Thyroid gland (tissue), 4 donors: ENCODE data around the gene MARVELD1. TPM values are rescaled to one million over a fixed set of nuclear protein-coding genes. Genes with fewer than 3 reads are reported as not detected.
A peak's percentile ranks its signal among the peaks of the same experiment; 100 is the strongest.

Experiments
- DNase-seq, 2 donors: peaks; one replicate each; pipeline ENCODE4 v3.0.0-alpha.2; 2019
- H3K27ac ChIP-seq, 3 donors: fragments of 200-600 bp; sonication (generic); 1 replicate in 2 of 3; 2 replicates in 1 of 3; pipeline ENCODE4 v1.5.1; 2016 to 2019; ENCODE audit warnings: mild to moderate bottlenecking in 1 of 3, moderate library complexity in 1 of 3
- H3K27me3 ChIP-seq: fragments of 200-600 bp; sonication (generic); one replicate; pipeline ENCODE4 v1.5.1; 2019
- H3K36me3 ChIP-seq, 2 donors: fragments of 200-600 bp; sonication (generic); one replicate each; pipeline ENCODE4 v1.5.1; 2016 to 2019
- H3K4me1 ChIP-seq, 2 donors: fragments of 200-600 bp; sonication (generic); one replicate each; pipeline ENCODE4 v1.5.1; 2017 to 2019
- H3K4me3 ChIP-seq, 3 donors: fragments of 200-600 bp; sonication (generic); replicated peaks in 1 of 3; 1 replicate in 2 of 3; 2 replicates in 1 of 3; pipeline ENCODE4 v1.5.1; 2016; ENCODE audit warnings: mild to moderate bottlenecking in 1 of 3
- H3K9me3 ChIP-seq: fragments of 200-600 bp; sonication (generic); one replicate; pipeline ENCODE4 v1.5.1; 2017
- POLR2A ChIP-seq, 2 donors: fragments of 450-650 bp; IDR thresholded peaks; one replicate each; pipeline ENCODE4 v1.6.1; 2017; ENCODE audit warnings: antibody characterized with exemption in 2 of 2, mild to moderate bottlenecking in 2 of 2, moderate library complexity in 1 of 2
- WGBS, 2 donors: methylation state at CpG; one replicate each; pipeline ENCODE4 v1.1.5; 2017; 5-methylcytosine and 5-hydroxymethylcytosine counted together
- intact Hi-C: fragments of 100-400 bp; cut with DNase I; formaldehyde crosslinking; loops from one replicate; pipeline ENCODE4 v1.15.1; 2023
- total RNA-seq, 4 donors: library from RNA; depleted of rRNA; stranded (reverse); fragments of >200 nt; gene quantifications; one replicate each; pipeline ENCODE4 v1.2.3, GENCODE V29; 2016
- TF ChIP-seq, protein P1 (sequence below), 6 experiments: fragments of 200-600 bp in 3 of 6; fragments of 450-650 bp in 3 of 6; sonication (generic) in 3 of 6; IDR thresholded peaks; one replicate each; pipeline ENCODE4 v1.5.1; 2016 to 2019; ENCODE audit warnings: antibody characterized with exemption in 6 of 6, mild to moderate bottlenecking in 2 of 6, inconsistent platforms in 1 of 6, moderate library complexity in 1 of 6

The MARVELD1 gene
- total RNA-seq, 4 donors from 2014 or later, result 6.0 to 46.6 (median 10.5) TPM

DNA sequence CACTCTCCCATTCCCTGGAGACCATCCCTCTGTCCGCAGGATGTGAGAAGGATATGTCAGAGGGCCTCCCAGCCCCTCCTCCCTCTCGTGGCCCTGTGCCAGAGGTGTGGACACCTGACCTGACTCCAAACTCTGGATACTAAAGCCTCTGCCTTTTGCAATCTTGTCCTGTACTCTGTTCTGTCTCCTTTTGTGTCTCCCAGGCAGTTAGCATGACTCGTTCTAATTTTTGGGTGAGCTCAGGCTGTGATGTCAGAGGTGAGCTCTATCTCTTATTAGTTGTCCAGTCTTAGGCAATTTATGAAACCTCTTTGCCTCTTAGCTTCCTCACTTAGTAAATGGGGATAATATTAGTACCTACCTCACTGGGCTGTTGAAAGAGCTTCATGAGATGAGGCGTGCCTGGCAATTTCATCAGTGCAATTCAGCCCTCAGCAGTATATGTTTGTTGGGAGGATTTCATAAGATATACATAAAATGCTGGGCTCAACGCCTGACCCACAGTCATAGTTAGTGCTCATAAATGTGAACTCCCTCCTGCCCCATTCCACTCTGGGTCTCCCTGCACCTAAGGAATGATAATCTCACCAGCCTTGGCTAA is 10.9 kb downstream of the MARVELD1 start:
- WGBS, 2 donors, result 61 to 69% methylated on average over 5 of the region's 5 CpGs
- no peaks in the 10 kb centered on the region for H3K27me3 ChIP-seq
- DNase-seq, result no peak
- intact Hi-C loops, result no loop called here
- no peak overlapping the region for H3K4me3 ChIP-seq
- H3K27ac ChIP-seq, result no peak overlapping the region
- TF ChIP-seq, protein P1, sequence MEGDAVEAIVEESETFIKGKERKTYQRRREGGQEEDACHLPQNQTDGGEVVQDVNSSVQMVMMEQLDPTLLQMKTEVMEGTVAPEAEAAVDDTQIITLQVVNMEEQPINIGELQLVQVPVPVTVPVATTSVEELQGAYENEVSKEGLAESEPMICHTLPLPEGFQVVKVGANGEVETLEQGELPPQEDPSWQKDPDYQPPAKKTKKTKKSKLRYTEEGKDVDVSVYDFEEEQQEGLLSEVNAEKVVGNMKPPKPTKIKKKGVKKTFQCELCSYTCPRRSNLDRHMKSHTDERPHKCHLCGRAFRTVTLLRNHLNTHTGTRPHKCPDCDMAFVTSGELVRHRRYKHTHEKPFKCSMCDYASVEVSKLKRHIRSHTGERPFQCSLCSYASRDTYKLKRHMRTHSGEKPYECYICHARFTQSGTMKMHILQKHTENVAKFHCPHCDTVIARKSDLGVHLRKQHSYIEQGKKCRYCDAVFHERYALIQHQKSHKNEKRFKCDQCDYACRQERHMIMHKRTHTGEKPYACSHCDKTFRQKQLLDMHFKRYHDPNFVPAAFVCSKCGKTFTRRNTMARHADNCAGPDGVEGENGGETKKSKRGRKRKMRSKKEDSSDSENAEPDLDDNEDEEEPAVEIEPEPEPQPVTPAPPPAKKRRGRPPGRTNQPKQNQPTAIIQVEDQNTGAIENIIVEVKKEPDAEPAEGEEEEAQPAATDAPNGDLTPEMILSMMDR (IDR thresholded peaks at IDR 0.05), result no peak
- no peak for TF ChIP-seq POLR2A (IDR thresholded peaks at IDR 0.05)
- peaks cover 0 to 2% of the 10 kb centered on the region in 2 donors for H3K4me1 ChIP-seq
- H3K36me3 ChIP-seq, result no peaks in the 10 kb centered on the region
- H3K9me3 ChIP-seq, result no peaks in the 10 kb centered on the region

DNA sequence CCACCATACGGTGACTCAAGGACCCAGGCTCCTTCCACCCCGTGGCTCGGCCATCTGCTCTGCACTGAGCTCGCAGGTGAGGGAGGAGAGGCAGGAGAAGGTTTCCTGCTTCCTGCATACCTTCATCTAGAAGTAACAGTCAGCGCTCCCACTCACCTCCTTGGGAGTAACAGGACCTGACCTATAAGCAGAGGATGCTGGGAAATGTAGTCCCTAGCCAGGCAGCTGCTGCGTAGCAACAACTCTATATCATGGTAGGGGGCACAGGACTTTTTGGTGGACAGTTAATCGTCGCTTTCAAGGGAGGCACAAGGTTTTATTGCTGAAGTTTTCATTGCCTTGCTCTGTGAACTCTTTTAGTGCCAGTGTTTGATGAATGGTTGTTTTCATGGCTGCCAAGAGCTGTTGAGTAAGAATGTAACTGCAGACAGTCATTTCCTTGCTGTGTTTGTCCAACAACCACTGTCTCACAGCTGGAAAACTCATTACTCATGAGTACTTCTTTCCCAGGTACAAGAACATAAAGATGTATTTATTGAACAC is 13.2 kb downstream of the MARVELD1 start:
- intact Hi-C loops, result no loop called here
- H3K4me3 ChIP-seq, result no peak overlapping the region

DNA sequence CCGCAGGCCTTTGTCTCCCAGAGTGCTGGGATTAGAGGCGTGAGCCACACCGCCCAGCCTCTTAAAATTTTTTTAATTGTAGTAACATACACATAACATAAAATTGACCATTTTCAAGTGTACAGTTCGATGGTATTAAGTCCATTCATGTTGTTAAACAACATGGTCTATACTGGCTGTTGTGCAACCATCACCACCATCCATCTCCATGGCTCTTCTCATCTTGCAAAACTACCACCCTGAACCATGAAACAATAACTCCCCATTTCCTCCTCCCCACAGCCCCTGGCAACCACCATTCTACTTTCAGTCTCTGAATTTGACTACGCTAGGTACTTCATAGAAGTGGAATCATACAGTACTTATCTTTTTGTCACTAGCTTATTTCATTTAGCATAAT is 15.5 kb downstream of the MARVELD1 start:
- H3K4me3 ChIP-seq, result no peak overlapping the region

More for the DNA sequence above, 13.2 kb downstream of the MARVELD1 start:
- H3K4me1 ChIP-seq, result no peaks in the 10 kb centered on the region
- H3K27me3 ChIP-seq, result no peaks in the 10 kb centered on the region
- TF ChIP-seq, protein P1 (IDR thresholded peaks at IDR 0.05), result no peak
- TF ChIP-seq POLR2A (IDR thresholded peaks at IDR 0.05), result no peak
- H3K36me3 ChIP-seq, result no peaks in the 10 kb centered on the region
- WGBS, 2 donors, result 20 to 49% methylated on average over 8 of the region's 8 CpGs
- DNase-seq, result no peak
- H3K27ac ChIP-seq, result no peak overlapping the region
- no peaks in the 10 kb centered on the region for H3K9me3 ChIP-seq

DNA sequence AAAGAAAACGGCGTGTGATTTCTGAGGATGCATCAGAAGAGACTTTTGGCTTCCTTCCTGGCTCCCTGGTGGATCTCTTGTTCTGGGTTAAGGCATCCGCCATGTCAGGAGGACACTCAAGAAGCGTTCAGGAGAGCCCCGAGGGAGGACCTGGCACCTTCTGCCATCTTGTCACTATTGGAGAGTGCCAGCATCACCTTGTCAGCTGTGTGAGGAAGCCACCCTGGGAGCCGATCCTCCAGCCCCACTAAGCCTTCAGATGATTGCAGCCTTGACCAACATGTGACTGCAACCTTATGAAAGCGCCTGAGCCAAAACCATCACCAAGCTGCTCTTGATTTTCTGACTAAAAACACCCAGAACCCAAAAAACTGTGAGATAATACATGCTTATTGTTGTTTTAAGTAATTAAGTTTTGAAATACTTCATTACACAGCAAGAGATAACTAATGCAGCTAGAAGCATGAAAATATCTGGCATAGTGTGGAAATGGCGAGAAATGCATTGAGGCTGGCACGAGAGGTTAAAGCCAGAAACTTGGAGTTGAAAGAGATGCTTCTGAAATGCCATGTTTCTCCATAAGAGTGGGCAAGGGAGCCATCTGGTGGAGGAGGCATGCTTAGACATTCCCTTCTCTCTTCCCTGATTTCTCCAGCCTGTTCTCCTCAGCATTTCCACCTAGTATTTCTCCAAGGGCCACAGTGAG is 18.0 kb downstream of the MARVELD1 start:
- Histone ChIP-seq H3K4me1 (peaks cover 0 to under 1% of the 10 kb centered on the region in 2 donors), H3K36me3 (no peaks in the 10 kb centered on the region), H3K4me3 (no peak overlapping the region), H3K9me3 (no peaks in the 10 kb centered on the region), H3K27me3 (no peaks in the 10 kb centered on the region), H3K27ac (no peak overlapping the region)
- peak; percentile 68 to 75 for DNase-seq
- intact Hi-C loops, result loop anchor here (10.0 kb wide), 1 partner anchor 57 kb away; no protein-coding TSS in a partner anchor
- WGBS, 2 donors, result 56 to 65% methylated on average over 9 of the region's 9 CpGs
- TF ChIP-seq POLR2A (IDR thresholded peaks at IDR 0.05), result no peak
- TF ChIP-seq, protein P1 (IDR thresholded peaks at IDR 0.05), result peak; percentile 32 to 91 (median 88)

More for the DNA sequence above, 15.5 kb downstream of the MARVELD1 start:
- WGBS, 2 donors, result 89 to 94% methylated on average over 5 of the region's 5 CpGs
- H3K27ac ChIP-seq, result no peak overlapping the region
- no peaks in the 10 kb centered on the region for H3K9me3 ChIP-seq
- no peak for TF ChIP-seq POLR2A (IDR thresholded peaks at IDR 0.05)
- TF ChIP-seq, protein P1 (IDR thresholded peaks at IDR 0.05), result no peak
- H3K4me1 ChIP-seq, result no peaks in the 10 kb centered on the region
- intact Hi-C loops, result no loop called here
- no peak for DNase-seq
- H3K27me3 ChIP-seq, result no peaks in the 10 kb centered on the region
- H3K36me3 ChIP-seq, result no peaks in the 10 kb centered on the region

DNA sequence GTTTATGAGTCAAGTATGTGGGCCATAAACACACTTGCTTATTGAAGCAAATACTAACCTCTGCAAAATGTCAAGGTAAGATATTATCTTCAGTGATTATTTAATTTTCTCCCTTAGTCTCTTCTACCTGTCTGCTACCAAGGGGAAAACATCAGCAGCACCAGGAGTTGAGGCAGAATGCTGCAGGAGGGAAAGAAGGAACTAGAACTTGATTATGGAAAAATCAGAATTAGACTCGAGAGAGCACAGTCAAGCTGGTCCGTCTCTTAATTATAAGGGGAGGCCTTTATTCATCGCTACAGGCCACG is 18.5 kb downstream of the MARVELD1 start:
- intact Hi-C loops, result loop anchor here (10.0 kb wide), 1 partner anchor 57 kb away; no protein-coding TSS in a partner anchor
- no peak overlapping the region for H3K27ac ChIP-seq
- no peak for TF ChIP-seq POLR2A (IDR thresholded peaks at IDR 0.05)
- TF ChIP-seq, protein P1 (IDR thresholded peaks at IDR 0.05), result no peak
- WGBS, 2 donors, result 71% methylated on average over 4 of the region's 4 CpGs
- H3K9me3 ChIP-seq, result no peaks in the 10 kb centered on the region
- no peaks in the 10 kb centered on the region for H3K36me3 ChIP-seq
- DNase-seq, result no peak
- no peak overlapping the region for H3K4me3 ChIP-seq
- peaks cover 0 to 4% of the 10 kb centered on the region in 2 donors for H3K4me1 ChIP-seq
- H3K27me3 ChIP-seq, result no peaks in the 10 kb centered on the region
